ENCODE results near the gene CAPN5. TPM values are rescaled to one million over a fixed set of nuclear protein-coding genes. Genes with fewer than 3 reads are reported as not detected.

Gene CAPN5
- total and polyA plus RNA-seq, 11 donors: 1.1 to 4.5 (median 2.1) TPM

DNA sequence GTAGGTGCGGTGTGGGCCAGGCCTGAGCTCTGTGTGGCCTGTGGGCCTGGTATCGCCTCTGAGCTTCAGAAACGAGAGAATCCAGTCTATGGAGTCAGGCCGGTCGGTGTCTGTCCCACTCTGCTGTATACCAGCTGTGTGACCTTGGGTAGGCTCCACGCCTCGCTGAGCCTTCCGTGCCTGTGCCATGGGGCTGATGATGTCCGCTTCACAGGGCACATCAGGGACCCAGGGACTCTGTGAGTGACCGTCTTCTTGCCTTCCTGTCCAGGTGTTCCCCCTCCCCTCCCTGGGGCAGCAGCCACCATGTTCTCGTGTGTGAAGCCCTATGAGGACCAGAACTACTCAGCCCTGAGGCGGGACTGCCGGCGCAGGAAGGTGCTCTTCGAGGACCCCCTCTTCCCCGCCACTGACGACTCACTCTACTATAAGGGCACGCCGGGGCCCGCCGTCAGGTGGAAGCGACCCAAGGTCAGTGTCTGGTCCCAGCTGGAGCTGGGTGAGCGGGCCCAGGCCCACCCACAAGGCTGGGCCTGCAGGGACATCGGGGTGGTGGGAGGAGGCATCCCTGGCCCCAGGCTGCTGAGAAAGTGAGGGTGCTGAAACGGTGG is 17.9 kb downstream of the CAPN5 start:
- TF ChIP-seq, protein P1, sequence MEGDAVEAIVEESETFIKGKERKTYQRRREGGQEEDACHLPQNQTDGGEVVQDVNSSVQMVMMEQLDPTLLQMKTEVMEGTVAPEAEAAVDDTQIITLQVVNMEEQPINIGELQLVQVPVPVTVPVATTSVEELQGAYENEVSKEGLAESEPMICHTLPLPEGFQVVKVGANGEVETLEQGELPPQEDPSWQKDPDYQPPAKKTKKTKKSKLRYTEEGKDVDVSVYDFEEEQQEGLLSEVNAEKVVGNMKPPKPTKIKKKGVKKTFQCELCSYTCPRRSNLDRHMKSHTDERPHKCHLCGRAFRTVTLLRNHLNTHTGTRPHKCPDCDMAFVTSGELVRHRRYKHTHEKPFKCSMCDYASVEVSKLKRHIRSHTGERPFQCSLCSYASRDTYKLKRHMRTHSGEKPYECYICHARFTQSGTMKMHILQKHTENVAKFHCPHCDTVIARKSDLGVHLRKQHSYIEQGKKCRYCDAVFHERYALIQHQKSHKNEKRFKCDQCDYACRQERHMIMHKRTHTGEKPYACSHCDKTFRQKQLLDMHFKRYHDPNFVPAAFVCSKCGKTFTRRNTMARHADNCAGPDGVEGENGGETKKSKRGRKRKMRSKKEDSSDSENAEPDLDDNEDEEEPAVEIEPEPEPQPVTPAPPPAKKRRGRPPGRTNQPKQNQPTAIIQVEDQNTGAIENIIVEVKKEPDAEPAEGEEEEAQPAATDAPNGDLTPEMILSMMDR (IDR thresholded peaks at IDR 0.05): no peak
- TF ChIP-seq POLR2A (IDR thresholded peaks at IDR 0.05): no peak
- WGBS, 4 donors: 94 to 97% (median 95%) methylated on average over 15 to 25 of the region's 25 CpGs
- H3K4me1 ChIP-seq: peaks cover 0 to 27% (median 14%) of the 10 kb centered on the region in 12 donors

GRCh38 chr11:77085652-77086051 is 18.9 kb downstream of the CAPN5 start:
- no peaks in the 10 kb centered on the region for H3K36me3 ChIP-seq
- H3K4me3 ChIP-seq: no peak overlapping the region
- H3K27ac ChIP-seq: no peak overlapping the region
- no peaks in the 10 kb centered on the region for H3K27me3 ChIP-seq
- no peaks in the 10 kb centered on the region for H3K9me3 ChIP-seq
- DNase-seq (peak in 3 of 5 donors; percentile 18 to 23 (median 19)), ATAC-seq (no peak)
- 92 to 97% (median 95%) methylated on average over 5 to 6 of the region's 6 CpGs for WGBS, 4 donors
- H3K4me1 ChIP-seq: peaks cover 0 to 27% (median 14%) of the 10 kb centered on the region in 12 donors
- TF ChIP-seq, protein P1 (IDR thresholded peaks at IDR 0.05): no peak
- TF ChIP-seq POLR2A (IDR thresholded peaks at IDR 0.05): no peak
- intact Hi-C loops (cut with DNase I): loop anchor here in 1 of 10 donors (10.0 kb wide), 1 partner anchor 291 kb away; no protein-coding TSS in a partner anchor

More for the DNA sequence above, 17.9 kb downstream of the CAPN5 start:
- intact Hi-C loops (cut with DNase I): loop anchor here in 1 of 10 donors (10.0 kb wide), 1 partner anchor 290 kb away; no protein-coding TSS in a partner anchor
- no peak overlapping the region for H3K27ac ChIP-seq
- H3K9me3 ChIP-seq: no peaks in the 10 kb centered on the region
- H3K36me3 ChIP-seq: no peaks in the 10 kb centered on the region
- peak in 3 of 5 donors; percentile 15 to 37 (median 19) for DNase-seq
- no peak overlapping the region for H3K4me3 ChIP-seq
- no peak for ATAC-seq
- no peaks in the 10 kb centered on the region for H3K27me3 ChIP-seq

- Histone ChIP-seq H3K27ac (peak overlapping the region in 2 of 12 donors; percentile 24 to 34), H3K9me3 (no peaks in the 10 kb centered on the region), H3K36me3 (no peaks in the 10 kb centered on the region), H3K4me1 (peaks cover 0 to 26% (median 14%) of the 10 kb centered on the region in 12 donors), H3K4me3 (no peak overlapping the region), H3K27me3 (no peaks in the 10 kb centered on the region)
- DNase-seq (peak in 3 of 5 donors; percentile 27 to 61 (median 52)), ATAC-seq (peak in 2 of 4 donors; percentile 3 to 26)
- TF ChIP-seq POLR2A (IDR thresholded peaks at IDR 0.05): no peak
- TF ChIP-seq, protein P1 (IDR thresholded peaks at IDR 0.05): no peak
- intact Hi-C loops (cut with DNase I): loop anchor here in 1 of 10 donors (10.0 kb wide), 1 partner anchor 292 kb away; no protein-coding TSS in a partner anchor
- WGBS, 4 donors: 79 to 88% (median 84%) methylated on average over 21 to 23 of the region's 23 CpGs
Measured at GRCh38 chr11:77086521-77087472, 20.0 kb downstream of the CAPN5 start.
